NCI-H2171 (cell line): ENCODE data around the gene PSIP1.
"Not testable (repeated sequence)": the region's sequence is repeated elsewhere in the genome, so short reads cannot be mapped to it uniquely, and the experiment has no call there.

ENCODE experiments used
- DNase-seq: peaks from one replicate; lab custom pipeline; 2025; lab: John Stamatoyannopoulos, UW

The PSIP1 gene

DNA sequence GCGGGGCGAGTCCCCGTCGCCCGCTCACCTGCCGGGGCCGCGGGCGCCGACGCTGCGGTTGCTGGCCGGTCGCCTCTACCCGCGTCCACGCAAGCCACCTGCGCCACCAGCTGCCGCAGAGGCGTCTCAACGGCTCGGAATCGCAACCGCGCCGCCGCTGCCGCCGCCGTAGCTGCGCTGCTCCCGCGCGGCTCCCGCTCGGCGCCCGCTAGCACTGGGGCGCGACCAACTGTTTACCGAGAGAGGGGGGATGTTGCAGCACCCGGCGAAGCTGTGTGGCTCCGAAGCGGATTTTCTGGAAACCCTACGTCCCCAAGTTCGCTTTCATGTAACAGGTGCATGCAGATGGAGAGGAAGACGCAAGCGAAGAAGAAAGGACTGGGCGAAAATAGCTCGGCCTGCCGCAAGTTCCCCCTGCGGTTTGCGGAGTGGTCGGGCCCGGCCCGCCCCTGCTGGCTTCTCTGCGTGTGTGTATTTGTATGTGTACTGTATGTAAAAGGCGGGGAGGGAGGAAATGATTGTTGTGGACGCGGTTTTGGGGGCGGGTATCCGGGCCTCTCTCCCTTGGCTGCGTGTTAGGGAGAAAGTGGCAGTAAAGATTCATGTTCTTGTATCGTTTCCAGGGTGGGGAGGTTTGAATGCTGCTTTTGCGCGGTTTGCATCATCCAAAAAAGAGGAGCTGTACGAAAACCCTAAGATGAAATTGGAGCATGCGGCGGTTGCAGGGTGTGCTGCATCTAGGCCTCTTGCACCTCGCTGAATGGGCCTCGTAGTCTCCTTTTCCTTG is at the start of gene PSIP1:
Gene PSIP1, minus strand, starts transcription at position 182 of the 787 bp plus-strand sequence. CDS start 782 bp downstream, outside the sequence.
- peak; percentile 68 for DNase-seq

DNA sequence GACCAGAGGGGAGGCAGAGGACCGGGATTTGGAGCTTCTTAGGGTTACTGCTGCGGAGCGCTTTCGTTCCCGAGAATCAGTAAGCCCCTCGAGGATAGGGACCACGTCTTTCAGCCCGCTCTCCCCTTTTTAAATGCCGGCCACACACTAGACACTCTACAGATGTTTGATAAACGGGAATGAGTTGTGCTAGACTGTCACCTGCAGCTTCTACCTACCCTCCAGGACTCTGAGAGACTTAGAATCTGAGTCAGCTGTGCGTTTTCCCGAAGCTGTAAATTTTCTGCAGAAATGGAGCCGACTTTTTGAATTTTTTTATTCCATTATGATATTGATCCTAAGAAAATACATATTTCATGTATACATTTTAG is 42.7 kb upstream of the PSIP1 start:
- DNase-seq = no peak

DNA sequence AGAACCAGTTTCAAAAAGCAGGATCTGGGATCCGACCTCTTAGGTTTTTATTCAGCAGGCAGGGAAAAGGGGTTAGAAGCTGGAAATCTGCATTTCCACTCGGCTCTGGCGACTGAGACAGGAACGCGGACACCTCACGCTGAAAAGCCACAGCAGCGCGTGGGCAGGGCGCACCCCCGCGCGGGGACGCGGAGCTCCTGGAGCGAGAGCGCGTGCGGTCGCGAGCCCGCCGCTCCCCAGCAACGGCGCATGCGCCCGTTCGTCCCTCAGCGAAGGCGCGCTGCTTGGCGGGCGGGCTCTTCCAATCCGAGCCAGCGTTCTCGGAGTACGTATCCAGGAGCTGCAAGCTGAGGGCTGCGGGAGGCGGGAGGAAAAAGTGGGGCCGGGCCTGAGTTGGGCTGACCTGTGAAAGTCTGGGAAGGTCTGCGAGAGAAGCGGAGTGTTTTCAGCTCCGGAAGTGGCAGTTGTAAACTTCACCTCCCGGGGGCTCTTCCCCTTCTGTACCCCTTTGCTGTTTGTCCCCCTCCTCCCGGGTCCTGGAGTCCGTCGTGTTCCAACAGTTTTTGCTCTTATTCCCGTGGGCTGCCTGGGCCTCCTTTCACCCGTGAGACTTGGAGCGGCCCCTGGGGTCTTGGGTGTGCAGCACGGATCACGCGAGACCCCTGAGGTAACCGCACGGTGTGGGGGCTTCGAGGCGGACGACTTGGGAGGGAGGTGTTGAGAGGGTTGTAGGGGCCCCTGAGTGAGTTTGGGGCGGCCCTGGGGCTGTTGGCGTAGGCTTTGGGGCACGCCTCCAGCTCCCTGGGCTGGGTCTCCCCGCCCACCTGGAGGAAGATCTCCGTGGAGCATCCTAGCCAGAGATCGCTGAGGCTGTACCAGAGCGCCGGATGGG is 42.1 kb upstream of the PSIP1 start, which contains the start of gene CCDC171:
Gene CCDC171, plus strand, starts transcription at position 408 of the 892 bp plus-strand sequence. CDS start 11,046 bp downstream, outside the sequence.
- peak; percentile 82 for DNase-seq

DNA sequence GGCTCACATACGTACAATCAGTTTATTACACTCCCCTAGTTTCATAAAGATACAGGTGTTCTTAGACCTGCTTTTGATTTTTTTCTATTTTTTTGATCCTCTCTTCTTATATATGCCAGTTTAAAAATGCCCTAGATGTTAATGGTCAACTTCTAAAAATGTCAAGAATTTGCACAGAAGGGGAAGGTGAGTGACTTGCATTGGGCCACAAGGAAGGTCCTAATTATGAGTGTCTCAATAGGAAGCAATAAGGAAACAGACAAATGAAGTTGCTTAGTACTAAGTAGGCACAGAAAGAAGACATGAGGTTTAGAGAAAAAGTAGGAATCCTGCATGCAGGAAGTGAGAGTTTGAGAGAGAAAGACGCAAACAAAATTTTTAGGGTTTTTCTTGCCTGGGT is 38.8 kb upstream of the PSIP1 start:
- no peak for DNase-seq

DNA sequence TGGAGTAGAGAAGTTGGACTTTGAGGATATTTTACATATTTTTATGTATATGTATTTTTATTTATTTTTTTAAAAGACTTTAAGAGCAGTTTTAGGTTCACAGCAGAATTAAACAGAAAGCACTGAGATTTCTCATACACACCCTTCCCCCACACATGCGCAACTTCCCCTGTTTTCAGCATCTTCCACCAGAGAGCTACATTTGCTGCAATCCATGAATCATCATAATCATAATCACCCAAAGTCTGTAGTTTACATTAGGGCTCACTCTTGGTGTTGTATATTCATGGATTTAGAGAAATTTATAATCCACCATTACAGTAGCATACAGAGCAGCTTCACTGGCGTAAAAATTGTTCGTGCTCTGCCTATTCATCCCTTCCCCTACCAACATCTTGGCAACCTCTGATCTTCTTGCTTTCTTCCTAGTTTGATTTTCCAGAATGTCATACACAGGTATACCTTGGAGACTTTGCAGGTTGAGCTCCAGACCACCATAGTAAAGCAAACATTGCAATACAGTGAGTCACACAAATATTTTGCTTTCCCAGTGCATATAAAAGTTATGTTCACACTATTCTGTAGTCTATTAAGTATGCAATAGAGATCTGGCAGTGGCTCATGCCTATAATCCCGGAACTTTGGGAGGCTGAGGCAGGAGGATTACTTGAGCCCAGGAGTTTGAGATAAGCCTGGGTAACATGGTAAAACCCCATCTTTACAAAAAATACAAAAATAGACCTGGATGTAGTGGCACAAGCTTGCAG is 32.5 kb upstream of the PSIP1 start:
- no peak for DNase-seq

DNA sequence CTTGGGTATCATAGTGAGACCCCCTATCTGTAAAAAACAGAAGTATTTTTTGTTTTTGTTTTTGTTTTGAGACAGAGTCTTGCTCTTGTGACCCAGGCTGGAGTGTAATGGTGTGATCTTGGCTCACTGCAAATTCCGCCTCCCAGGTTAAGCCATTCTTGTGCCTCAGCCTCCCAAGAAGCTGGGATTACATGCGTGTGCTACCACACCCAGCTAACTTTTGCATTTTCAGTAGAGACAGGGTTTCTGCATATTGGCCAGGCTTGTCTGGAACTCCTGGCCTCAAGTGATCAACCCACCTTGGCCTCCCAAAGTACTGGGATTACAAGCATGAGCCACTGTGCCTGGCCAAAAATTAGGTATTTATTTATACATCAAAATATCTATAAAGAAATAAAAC is 31.9 kb upstream of the PSIP1 start:
- no peak for DNase-seq

DNA sequence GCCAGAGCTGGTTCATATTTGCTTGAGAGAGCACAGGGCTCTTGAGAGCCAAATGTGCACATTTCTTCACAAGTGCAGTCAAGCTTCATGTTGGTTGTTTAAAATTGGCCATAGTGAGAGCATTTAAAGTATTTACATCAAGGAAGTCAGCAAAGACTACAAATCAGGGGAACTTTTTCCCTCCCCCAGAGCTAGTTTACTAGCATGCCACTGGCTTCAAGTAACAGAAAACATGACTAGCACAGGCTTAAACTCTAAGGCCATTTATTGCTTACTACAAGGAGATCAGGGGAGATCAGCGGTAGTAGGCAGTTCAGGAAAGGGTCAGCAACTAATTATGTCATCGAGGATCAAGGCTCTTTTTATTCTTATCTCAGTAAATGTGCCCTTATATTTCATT is 31.1 kb upstream of the PSIP1 start:
- peak; percentile 20 for DNase-seq

DNA sequence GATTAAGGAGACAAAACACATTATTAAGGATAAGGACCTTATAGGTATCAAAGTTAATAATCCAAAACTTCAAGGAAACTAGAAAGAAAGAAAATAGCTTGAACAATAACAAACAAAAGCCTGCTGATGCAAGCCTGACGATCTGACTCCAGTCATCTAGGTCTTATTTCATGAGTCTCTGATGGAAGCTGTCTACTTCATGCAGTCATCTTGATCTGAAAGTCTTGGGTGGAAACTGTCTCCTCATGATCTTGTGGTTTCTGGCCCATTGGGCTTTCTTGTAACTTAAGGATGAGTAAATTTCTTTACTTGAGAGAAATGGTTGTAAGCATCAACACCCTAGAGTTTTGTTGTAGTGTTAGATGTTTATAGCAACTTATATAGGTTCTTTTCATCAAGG is 20.6 kb upstream of the PSIP1 start:
- DNase-seq = no peak

DNA sequence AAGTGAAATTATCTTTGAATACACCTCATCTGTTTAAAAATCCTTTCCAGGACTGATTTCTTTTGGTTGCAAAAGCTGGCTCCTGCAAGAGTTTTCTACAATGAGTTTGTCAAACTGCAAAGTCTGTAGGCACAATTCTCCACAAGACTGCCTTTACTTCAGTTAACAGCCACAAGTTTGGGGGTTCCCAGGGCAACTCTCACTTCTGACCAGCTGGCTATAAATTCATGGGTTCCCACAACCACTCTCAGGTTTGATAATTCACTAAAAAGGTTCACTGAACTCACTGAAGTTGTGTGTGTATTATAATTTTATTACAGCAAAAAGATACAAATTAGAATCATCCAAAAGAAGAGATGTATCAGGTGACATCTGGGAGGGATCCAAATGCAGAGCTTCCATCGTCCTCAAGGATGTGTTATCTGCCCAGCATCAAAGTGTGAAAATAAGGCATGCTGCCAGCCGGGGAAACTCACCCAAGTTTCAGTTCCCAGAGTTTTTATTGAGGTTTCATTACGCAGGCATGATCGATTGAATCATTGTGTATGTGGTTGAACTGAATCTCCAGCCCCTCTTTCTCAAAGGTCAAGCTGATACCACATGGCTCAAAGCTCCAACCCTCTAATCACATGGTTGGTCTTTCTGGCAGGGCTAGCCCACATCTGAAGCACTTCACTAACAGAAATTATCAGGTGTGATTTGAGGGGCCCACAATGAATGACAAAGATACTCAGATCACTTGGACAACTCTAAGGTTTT is 19.0 kb upstream of the PSIP1 start:
- no peak for DNase-seq

DNA sequence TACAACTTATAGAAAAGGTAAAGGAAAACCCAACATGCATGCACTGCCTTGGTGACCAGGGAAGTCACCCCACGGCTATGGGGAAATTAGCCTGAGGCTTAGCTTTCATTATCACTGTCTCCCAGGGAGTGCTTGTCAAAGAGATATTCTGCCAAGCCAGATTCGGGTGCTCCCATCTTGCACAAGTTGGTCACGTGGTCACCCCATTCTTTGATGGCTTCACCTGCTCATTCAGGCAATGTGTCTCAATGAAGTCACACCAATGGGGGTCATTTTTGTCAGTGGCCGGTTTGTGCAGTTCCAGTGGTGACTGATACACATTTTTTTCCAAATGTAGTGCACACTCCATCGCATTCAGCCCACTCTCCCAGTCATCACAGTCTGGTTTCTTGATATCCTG is 16.3 kb upstream of the PSIP1 start:
- not testable (repeated sequence) for DNase-seq

DNA sequence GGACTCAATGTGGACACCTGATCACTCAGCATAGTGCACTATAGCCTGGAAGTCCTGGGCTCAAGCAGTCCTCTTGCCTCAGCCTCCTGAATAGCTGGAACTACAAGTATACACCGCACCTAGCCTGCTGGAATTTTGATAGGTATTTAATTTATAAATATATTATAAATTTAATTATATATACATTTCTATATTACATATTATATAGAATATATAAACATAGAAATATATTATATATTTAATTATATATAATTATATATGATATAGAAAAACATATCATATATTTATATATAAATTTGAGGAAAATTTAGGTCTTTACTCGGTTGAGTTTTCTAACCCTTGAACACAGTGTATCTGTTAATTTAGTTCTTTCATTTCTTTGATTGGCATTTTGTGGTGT is 15.2 kb upstream of the PSIP1 start:
- DNase-seq = no peak

DNA sequence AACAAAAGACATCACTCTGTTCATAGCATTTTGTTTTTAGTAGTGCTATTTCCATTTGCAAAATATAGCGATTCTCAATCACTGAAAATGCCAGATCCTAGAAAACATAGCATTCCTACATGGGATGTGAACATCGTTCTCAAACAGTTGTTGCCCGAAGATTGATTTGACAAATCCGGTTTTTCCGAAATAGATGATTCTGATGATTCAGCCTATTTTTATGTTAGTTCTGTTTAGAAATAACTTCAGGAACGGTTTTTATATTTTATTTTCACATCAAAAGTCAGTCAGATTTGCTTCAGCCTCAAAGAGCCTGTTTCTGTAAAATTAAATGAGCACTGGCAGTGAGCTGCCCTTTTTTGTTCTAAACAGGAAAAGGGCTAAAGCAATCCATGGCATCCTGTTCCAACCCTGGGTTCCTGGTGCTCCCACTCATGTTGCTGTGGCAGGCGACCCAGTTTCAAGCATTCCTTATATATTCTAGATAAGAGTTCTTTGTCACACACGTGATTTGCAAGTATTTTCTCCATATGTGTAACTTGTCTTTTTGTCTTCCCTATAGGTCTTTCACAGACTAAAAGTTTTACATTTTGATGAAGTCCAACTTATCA is 14.2 kb upstream of the PSIP1 start:
- no peak for DNase-seq

DNA sequence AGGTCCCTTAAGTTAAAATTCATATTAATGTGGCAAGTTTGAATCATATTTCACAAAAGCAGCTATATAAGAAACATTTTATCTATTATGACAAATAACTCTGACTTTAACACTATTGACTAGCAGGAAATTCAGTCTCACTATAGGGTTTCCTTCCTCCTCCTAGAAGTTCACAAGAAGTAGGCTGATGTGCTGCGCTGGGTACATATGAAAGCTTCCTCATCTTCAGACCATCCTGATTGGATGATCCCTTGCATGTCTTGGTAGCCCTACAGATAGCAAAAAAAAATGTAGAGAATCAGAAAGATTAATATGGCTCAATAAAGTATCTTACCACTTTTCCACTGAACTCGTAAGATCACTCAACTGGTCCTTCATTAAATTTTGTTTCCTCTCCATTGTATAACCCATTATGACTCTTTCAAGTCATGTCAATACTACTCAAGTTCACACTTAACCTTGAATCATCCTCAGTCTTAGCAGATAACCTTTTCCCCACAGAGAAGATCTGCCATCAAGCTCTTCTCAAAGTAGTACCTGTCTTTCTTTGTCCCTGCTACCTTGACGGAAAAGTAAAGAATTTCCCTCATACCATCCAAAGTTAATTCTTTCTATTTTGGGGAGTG is 11.5 kb upstream of the PSIP1 start:
- no peak for DNase-seq

DNA sequence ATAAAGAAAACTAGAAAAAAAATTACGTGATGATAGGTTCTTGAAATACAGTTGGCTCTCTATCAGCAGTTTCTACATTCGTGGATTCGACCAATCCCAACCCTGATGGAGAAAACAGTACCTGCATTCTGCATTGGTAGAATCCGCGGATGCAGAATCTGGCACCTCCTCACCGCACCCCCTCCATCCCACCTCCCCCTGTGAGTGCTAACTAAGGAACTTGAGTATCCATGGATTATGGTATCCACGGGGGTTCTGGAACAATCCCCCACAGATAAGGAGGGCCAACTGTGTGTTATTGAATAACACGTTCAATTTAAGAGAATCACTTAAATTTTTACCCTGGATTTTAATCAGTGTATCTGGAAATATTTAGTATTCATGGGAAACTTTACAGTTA is 10.5 kb upstream of the PSIP1 start:
- no peak for DNase-seq

DNA sequence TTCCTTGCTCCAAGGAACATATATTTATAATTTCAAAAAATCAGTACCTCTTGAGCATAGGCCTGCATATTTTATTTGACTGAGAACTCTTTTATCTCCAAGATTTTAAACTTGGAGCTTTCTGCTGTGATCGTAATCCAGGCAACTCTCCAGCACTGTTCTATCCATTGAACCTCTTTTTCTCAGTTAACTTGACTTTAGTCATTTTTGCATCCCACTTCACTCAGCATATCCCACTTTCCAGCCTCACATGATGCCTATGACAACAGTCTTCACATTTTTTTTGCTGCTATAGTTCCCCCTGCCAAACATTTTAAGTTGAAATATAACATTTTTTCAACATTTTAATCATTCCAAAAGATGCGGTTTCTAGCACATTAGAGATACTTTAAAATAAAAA is 9.1 kb upstream of the PSIP1 start:
- DNase-seq = no peak

DNA sequence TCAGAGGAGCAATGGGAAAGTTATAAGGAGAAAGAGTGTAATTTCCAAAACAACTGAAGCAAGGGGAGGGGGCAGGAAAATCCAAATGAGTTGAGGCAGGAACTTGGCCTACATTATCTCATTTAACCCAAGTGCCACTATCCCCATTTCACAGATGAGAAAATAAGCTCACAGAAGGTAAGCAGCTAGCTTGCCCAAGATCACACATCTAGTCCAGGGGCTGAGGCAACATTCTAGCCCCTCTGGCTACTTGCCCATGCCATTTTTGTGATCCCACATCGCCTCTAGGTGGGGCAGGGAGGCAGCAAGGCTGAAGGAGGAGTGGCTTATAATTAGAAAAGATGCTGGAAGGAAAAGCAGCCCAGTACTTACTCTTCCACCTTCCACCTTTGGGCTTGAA is 2.6 kb upstream of the PSIP1 start:
- no peak for DNase-seq

DNA sequence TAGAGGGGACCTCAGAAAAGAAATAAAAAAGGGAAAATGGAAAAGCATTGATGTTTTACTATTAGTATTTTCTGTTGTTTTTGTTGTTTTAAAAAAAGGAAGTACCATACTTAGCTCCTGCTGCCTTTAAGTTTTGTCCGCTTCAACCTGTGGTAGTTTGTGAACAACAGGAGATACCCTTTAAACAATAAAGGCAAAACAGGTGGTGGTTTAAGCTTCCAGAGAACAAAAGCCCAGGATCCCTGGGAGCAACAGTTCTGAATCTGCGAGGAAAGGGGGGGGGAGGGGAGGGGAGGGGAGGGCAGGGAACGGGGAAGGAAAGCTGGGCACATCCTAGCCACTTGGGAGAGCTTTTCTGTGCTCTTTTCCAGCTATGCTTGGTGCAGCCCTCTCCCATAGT is 2.1 kb upstream of the PSIP1 start:
- no peak for DNase-seq

DNA sequence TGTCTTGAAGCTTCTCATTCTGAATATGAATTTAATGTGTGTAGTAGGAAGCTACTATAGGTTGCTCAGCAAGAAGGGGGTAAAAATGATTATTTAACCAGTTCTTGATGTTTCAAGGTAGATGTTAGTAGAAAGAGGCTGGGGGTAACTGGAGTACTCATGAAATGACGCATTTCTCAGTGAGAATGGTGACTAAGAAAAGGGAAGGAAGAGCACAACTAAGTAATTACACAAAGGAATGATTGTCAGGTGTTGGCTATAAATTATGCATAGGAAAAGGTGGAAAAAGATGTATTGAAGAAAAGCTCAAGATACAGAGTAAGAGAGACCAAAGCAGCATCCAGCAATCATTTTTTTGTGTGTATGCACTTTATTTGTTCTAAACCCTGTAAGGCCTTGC is 1.4 kb upstream of the PSIP1 start:
- DNase-seq = no peak

DNA sequence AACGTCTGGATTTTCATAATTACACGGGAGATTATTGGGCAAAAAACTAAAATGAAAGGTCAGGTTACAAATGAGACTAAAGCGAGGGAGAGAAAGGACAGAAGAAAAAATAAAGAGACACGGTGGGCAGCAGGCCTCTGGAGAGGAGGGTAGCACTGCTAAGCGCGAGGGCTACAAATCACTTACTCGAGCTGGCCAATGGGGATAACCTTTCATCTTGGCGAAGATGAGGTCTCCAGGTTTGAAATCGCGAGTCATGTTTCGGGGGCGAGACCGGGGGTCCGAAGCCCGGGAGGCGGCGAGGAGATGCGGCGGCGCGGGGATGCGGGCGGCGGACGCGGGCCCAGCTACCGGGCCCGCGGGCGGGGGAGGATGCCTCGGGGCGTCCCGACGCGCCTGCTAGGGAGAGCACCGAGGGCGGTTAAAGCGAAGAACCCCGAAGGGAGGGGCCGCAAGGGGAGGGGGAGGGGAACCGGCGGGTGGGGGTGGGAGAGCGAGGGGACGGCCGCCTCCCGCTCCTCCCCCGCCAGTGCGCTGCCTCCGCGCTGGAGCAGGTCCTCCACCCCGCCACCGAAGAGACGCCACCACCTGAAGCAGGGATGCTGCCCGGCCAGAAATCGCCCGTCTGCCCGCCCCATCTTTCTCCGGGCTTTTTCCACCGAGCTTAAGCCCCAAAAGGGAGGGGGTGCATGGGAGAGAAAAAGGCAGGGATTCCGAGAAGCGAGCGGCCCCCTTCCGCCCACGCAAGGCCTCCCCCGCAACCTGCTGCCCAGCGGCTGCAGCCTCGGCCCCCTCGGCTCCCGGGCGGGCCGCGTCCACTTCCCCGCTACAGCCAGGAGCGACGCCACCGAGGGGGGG is 610 bp downstream of the PSIP1 start:
- peak; percentile 8 for DNase-seq

DNA sequence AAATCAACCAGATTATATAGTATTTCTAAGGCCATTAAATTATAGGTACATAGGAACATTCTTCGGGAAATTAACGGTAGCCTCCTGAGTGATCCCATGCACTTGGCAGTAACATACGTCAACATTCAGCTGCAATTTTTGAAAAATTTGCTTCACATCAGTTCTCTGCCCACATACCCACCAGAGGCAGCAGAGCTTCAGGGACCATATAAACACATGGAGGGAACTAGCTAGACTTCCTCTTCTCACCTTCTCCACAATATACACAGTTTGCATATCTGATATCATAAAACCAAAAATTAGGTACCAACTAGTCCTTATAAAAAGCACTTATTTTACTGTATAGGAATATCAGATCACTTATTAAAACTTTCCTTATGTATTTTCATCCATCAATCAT is 4.8 kb downstream of the PSIP1 start:
- DNase-seq = no peak
